Body of pancreas (tissue), 4 donors: ENCODE results near the gene DNM3. TPM values are rescaled to one million over a fixed set of nuclear protein-coding genes. Genes with fewer than 3 reads are reported as not detected.

Source experiments
- ATAC-seq: fragments of 150-250 bp; one replicate; pipeline ENCODE4 v1.9.1; 2016
- DNase-seq, 4 donors: peaks; one replicate each; pipeline ENCODE4 v3.0.0-alpha.2; 2019
- H3K27ac ChIP-seq, 4 donors: fragments of 200-600 bp; sonication (generic); 1 replicate in 3 of 4; 2 replicates in 1 of 4; pipeline versions ENCODE4 v1.5.1 to v1.6.1; 2016 to 2019; ENCODE audit warnings: mild to moderate bottlenecking in 1 of 4, mixed read lengths in 1 of 4, moderate library complexity in 1 of 4
- H3K27me3 ChIP-seq, 2 donors: fragments of 200-600 bp; sonication (generic); one replicate each; pipeline ENCODE4 v1.6.0; 2016; ENCODE audit warnings: mild to moderate bottlenecking in 1 of 2
- H3K36me3 ChIP-seq, 2 donors: fragments of 200-600 bp; sonication (generic); replicated peaks in 1 of 2; 2 replicates each; pipeline ENCODE4 v1.5.1; 2016; ENCODE audit warnings: low read depth in 2 of 2; ENCODE audit not compliant: insufficient read depth in 1 of 2
- H3K4me1 ChIP-seq: fragments of 200-600 bp; sonication (generic); one replicate; pipeline ENCODE4 v1.6.0; 2016
- H3K4me3 ChIP-seq, 2 donors: fragments of 200-600 bp; sonication (generic); 1 replicate in 1 of 2; 2 replicates in 1 of 2; pipeline ENCODE4 v1.5.1; 2016 to 2019
- H3K9me3 ChIP-seq, 3 donors: fragments of 200-600 bp; sonication (generic); 1 replicate in 2 of 3; 2 replicates in 1 of 3; pipeline ENCODE4 v1.5.1; 2016
- CTCF ChIP-seq, 7 experiments: fragments of 450-650 bp in 4 of 7; fragments of 200-600 bp in 3 of 7; sonication (generic) in 3 of 7; IDR thresholded peaks; one replicate each; pipeline ENCODE4 v1.5.1; 2016 to 2019; ENCODE audit warnings: antibody characterized with exemption in 7 of 7
- POLR2A ChIP-seq, 3 donors: fragments of 450-650 bp; IDR thresholded peaks; one replicate each; pipeline ENCODE4 v1.6.1; 2016; ENCODE audit warnings: antibody characterized with exemption in 3 of 3, mild to moderate bottlenecking in 2 of 3
- WGBS, 2 donors: methylation state at CpG; one replicate each; pipeline ENCODE4 v1.1.5; 2017; 5-methylcytosine and 5-hydroxymethylcytosine counted together
- intact Hi-C: fragments of 100-400 bp; cut with DNase I; formaldehyde crosslinking; loops from one replicate; pipeline ENCODE4 v1.15.1; 2023
- total RNA-seq, 2 donors: library from RNA; depleted of rRNA; stranded (reverse); fragments of >200 nt; gene quantifications; one replicate each; pipeline ENCODE4 v1.1.0, GENCODE V29; 2016

Gene DNM3
- total RNA-seq, 2 donors from 2014 or later = 2.9 to 4.0 TPM

- H3K36me3 ChIP-seq = no peaks in the 10 kb centered on the region
- H3K4me1 ChIP-seq = peaks cover 9% of the 10 kb centered on the region
- no peaks in the 10 kb centered on the region for H3K27me3 ChIP-seq
- TF ChIP-seq CTCF (IDR thresholded peaks at IDR 0.05) (no peak), POLR2A (IDR thresholded peaks at IDR 0.05) (no peak)
- no peak for DNase-seq
- intact Hi-C loops = no loop called here
- H3K27ac ChIP-seq = no peak overlapping the region
- no peak for ATAC-seq
- H3K4me3 ChIP-seq = no peak overlapping the region
- WGBS, 2 donors = 73 to 87% methylated on average over 3 of the region's 3 CpGs
- H3K9me3 ChIP-seq = no peaks in the 10 kb centered on the region
Observed at GRCh38 chr1:172397221-172397620, 555.9 kb downstream of the DNM3 start.

GRCh38 chr1:172397633-172398032 is 556.3 kb downstream of the DNM3 start:
- TF ChIP-seq POLR2A (IDR thresholded peaks at IDR 0.05) = no peak
- no peak for TF ChIP-seq CTCF (IDR thresholded peaks at IDR 0.05)
- no peaks in the 10 kb centered on the region for H3K27me3 ChIP-seq
- no peak overlapping the region for H3K27ac ChIP-seq
- intact Hi-C loops = no loop called here
- DNase-seq = no peak
- no peaks in the 10 kb centered on the region for H3K9me3 ChIP-seq
- H3K36me3 ChIP-seq = no peaks in the 10 kb centered on the region
- H3K4me3 ChIP-seq = no peak overlapping the region
- WGBS, 2 donors = 85 to 91% methylated on average over 2 of the region's 2 CpGs
- peaks cover 9% of the 10 kb centered on the region for H3K4me1 ChIP-seq
- ATAC-seq = no peak

- H3K36me3 ChIP-seq = no peaks in the 10 kb centered on the region
- DNase-seq (no peak), ATAC-seq (no peak)
- no peaks in the 10 kb centered on the region for H3K27me3 ChIP-seq
- H3K9me3 ChIP-seq = no peaks in the 10 kb centered on the region
- H3K4me1 ChIP-seq = peaks cover 12% of the 10 kb centered on the region
- TF ChIP-seq POLR2A (IDR thresholded peaks at IDR 0.05) = no peak
- no peak for TF ChIP-seq CTCF (IDR thresholded peaks at IDR 0.05)
- WGBS, 2 donors = 79 to 81% methylated on average over 2 of the region's 2 CpGs
- no peak overlapping the region for H3K4me3 ChIP-seq
- intact Hi-C loops = no loop called here
- H3K27ac ChIP-seq = no peak overlapping the region
Observed at GRCh38 chr1:172398193-172398592, 556.9 kb downstream of the DNM3 start.

GRCh38 chr1:172398970-172399755 is 557.9 kb downstream of the DNM3 start:
- H3K4me1 ChIP-seq = peaks cover 14% of the 10 kb centered on the region
- H3K27me3 ChIP-seq = no peaks in the 10 kb centered on the region
- ATAC-seq = peak; percentile 85
- H3K36me3 ChIP-seq = no peaks in the 10 kb centered on the region
- H3K27ac ChIP-seq = peak overlapping the region in 3 of 4 donors; percentile 43 to 61 (median 44)
- peak; percentile 37 to 64 (median 48) for DNase-seq
- no peak overlapping the region for H3K4me3 ChIP-seq
- intact Hi-C loops = no loop called here
- TF ChIP-seq POLR2A (IDR thresholded peaks at IDR 0.05) (no peak), CTCF (IDR thresholded peaks at IDR 0.05) (peak; percentile 48 to 73 (median 71))
- 38% methylated on average over 9 of the region's 9 CpGs for WGBS, 2 donors
- no peaks in the 10 kb centered on the region for H3K9me3 ChIP-seq
